Measurements from ENCODE around the gene ZNF579. TPM values are rescaled to one million over a fixed set of nuclear protein-coding genes. Genes with fewer than 3 reads are reported as not detected.
A peak's percentile ranks its signal among the peaks of the same experiment; 100 is the strongest.

The ZNF579 gene
- total and polyA plus RNA-seq, 9 of the 15 experiments (the other 6 are each of a cell fraction or from before 2014, with no cell fraction given) = 0.06 to 15.9 (median 1.6) TPM

DNA sequence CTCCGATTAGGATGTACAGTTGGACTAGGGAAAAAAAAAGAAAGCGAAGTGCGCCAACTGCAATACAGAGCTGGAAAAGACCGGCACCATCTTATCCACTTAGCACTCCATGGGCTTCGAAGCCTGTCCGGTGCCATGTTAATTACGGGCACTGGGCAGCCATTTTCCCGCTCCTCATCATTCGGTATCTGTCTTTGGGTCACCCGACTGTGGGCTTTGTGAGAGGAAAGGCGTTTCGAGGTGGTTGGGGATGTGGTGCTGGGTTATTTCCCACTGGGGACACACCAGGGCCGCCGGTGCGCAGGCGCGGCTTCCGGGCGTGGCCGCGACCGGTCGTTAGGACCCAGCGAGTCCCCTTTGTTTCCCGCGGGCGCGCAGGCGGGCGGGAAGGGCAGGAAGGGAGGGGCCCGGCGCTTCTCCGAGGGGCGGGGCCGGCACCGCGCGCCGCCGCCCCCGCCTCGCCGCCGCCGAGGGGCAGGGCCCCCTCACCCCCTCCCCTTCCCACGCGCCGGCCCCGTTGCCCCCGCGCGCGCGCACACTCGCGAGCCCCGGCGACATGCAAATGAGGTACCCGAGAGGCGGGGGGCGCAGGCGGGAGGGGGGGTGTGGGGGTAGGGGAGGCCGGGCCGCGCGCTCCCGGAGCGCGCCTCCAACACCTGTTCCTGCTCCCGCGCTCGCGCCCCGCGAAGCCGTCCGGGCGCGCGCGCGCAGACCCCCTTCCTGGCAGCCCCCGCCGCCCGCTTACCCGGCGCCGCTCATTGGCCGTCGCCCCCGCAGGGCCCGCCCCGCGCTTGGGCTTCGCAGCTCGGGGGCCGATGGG is 19.4 kb upstream of the ZNF579 start, which contains the start of gene ZNF524 (continued):
- TF ChIP-seq, protein P1, sequence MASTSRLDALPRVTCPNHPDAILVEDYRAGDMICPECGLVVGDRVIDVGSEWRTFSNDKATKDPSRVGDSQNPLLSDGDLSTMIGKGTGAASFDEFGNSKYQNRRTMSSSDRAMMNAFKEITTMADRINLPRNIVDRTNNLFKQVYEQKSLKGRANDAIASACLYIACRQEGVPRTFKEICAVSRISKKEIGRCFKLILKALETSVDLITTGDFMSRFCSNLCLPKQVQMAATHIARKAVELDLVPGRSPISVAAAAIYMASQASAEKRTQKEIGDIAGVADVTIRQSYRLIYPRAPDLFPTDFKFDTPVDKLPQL (IDR thresholded peaks at IDR 0.05; ENCODE audit: extremely low read depth, insufficient read length) = no peak
- TF ChIP-seq, protein P2, sequence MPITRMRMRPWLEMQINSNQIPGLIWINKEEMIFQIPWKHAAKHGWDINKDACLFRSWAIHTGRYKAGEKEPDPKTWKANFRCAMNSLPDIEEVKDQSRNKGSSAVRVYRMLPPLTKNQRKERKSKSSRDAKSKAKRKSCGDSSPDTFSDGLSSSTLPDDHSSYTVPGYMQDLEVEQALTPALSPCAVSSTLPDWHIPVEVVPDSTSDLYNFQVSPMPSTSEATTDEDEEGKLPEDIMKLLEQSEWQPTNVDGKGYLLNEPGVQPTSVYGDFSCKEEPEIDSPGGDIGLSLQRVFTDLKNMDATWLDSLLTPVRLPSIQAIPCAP (CRISPR knock-in tag; IDR thresholded peaks at IDR 0.05; ENCODE audit: borderline replicate concordance) = no peak
- TF ChIP-seq PPARD (CRISPR knock-in tag; IDR thresholded peaks at IDR 0.05) = no peak
- TF ChIP-seq, protein P3, sequence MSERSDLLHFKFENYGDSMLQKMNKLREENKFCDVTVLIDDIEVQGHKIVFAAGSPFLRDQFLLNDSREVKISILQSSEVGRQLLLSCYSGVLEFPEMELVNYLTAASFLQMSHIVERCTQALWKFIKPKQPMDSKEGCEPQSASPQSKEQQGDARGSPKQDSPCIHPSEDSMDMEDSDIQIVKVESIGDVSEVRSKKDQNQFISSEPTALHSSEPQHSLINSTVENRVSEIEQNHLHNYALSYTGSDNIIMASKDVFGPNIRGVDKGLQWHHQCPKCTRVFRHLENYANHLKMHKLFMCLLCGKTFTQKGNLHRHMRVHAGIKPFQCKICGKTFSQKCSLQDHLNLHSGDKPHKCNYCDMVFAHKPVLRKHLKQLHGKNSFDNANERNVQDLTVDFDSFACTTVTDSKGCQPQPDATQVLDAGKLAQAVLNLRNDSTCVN (CRISPR knock-in tag; IDR thresholded peaks at IDR 0.05) = no peak
- TF ChIP-seq, protein P4, sequence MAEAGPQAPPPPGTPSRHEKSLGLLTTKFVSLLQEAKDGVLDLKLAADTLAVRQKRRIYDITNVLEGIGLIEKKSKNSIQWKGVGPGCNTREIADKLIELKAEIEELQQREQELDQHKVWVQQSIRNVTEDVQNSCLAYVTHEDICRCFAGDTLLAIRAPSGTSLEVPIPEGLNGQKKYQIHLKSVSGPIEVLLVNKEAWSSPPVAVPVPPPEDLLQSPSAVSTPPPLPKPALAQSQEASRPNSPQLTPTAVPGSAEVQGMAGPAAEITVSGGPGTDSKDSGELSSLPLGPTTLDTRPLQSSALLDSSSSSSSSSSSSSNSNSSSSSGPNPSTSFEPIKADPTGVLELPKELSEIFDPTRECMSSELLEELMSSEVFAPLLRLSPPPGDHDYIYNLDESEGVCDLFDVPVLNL (CRISPR knock-in tag; IDR thresholded peaks at IDR 0.05; ENCODE audit: low read depth) = peak; percentile 84; the same call in 1 of the 2 replicates
- no peak for TF ChIP-seq ZEB2 (IDR thresholded peaks at IDR 0.05)
- TF ChIP-seq CBX1 (IDR thresholded peaks at IDR 0.05; ENCODE audit: low read depth) = peak; percentile 41; the same call in 1 of the 2 replicates
- peak; percentile 69; the same call in 1 of the 2 replicates for TF ChIP-seq OTX1 (CRISPR knock-in tag; IDR thresholded peaks at IDR 0.05)
- no peak for TF ChIP-seq FOS (IDR thresholded peaks at IDR 0.05; ENCODE audit: extremely low read depth, insufficient read length)
- TF ChIP-seq ESRRA (IDR thresholded peaks at IDR 0.05; ENCODE audit: borderline replicate concordance, low read depth) = no peak
- peak; percentile 94 for TF ChIP-seq NR2C1 (IDR thresholded peaks at IDR 0.05)
- peak; percentile 84 for TF ChIP-seq NR2C1 (tag; IDR thresholded peaks at IDR 0.05)
- TF ChIP-seq, protein P5, sequence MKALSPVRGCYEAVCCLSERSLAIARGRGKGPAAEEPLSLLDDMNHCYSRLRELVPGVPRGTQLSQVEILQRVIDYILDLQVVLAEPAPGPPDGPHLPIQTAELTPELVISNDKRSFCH (CRISPR knock-in tag; IDR thresholded peaks at IDR 0.05) = no peak
- TF ChIP-seq, protein P5 (tag; IDR thresholded peaks at IDR 0.05) = peak; percentile 90
- no peak for TF ChIP-seq SNRNP70 (optimal IDR thresholded peaks at IDR 0.05; ENCODE audit: low read depth, low read length)
- TF ChIP-seq, protein P6, sequence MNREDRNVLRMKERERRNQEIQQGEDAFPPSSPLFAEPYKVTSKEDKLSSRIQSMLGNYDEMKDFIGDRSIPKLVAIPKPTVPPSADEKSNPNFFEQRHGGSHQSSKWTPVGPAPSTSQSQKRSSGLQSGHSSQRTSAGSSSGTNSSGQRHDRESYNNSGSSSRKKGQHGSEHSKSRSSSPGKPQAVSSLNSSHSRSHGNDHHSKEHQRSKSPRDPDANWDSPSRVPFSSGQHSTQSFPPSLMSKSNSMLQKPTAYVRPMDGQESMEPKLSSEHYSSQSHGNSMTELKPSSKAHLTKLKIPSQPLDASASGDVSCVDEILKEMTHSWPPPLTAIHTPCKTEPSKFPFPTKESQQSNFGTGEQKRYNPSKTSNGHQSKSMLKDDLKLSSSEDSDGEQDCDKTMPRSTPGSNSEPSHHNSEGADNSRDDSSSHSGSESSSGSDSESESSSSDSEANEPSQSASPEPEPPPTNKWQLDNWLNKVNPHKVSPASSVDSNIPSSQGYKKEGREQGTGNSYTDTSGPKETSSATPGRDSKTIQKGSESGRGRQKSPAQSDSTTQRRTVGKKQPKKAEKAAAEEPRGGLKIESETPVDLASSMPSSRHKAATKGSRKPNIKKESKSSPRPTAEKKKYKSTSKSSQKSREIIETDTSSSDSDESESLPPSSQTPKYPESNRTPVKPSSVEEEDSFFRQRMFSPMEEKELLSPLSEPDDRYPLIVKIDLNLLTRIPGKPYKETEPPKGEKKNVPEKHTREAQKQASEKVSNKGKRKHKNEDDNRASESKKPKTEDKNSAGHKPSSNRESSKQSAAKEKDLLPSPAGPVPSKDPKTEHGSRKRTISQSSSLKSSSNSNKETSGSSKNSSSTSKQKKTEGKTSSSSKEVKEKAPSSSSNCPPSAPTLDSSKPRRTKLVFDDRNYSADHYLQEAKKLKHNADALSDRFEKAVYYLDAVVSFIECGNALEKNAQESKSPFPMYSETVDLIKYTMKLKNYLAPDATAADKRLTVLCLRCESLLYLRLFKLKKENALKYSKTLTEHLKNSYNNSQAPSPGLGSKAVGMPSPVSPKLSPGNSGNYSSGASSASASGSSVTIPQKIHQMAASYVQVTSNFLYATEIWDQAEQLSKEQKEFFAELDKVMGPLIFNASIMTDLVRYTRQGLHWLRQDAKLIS (CRISPR knock-in tag; IDR thresholded peaks at IDR 0.05) = no peak
- no peak for TF ChIP-seq JUND (IDR thresholded peaks at IDR 0.05; ENCODE audit: borderline replicate concordance, low read depth, low read length)
- TF ChIP-seq JUND (tag; IDR thresholded peaks at IDR 0.05; ENCODE audit: borderline replicate concordance, low read depth, low read length) = peak; percentile 44; the same call in 1 of the 3 replicates
- no peak for TF ChIP-seq ZNF311 (CRISPR knock-in tag; IDR thresholded peaks at IDR 0.05)
- TF ChIP-seq KLF6 (CRISPR knock-in tag; IDR thresholded peaks at IDR 0.05; ENCODE audit: borderline replicate concordance) = peak; percentile 79; the same call in 1 of the 2 replicates

All from K562 (cell line).